Measurements from ENCODE around the gene USP14.

Gene USP14

DNA sequence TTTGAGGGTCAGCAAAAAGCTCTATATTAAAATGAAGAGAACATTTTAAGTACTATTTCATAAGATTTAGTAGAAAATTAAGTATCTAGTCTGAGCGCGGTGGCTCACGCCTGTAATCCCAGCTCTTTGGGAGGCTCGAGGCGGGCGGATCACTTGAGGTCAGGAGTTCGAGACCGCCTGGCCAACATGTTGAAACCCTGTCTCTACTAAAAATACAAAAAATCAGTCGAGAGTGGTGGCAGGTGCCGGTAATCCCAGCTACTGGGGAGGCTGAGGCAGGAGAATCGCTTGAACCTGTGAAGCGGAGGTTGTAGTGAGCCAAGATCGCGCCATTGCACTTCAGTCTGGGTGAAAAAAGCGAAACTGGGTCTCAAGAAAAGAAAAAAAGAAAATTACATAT, 1.6 kb downstream of the USP14 start:
- no peak for DNase-seq (ENCODE audit: low spot score)

DNA sequence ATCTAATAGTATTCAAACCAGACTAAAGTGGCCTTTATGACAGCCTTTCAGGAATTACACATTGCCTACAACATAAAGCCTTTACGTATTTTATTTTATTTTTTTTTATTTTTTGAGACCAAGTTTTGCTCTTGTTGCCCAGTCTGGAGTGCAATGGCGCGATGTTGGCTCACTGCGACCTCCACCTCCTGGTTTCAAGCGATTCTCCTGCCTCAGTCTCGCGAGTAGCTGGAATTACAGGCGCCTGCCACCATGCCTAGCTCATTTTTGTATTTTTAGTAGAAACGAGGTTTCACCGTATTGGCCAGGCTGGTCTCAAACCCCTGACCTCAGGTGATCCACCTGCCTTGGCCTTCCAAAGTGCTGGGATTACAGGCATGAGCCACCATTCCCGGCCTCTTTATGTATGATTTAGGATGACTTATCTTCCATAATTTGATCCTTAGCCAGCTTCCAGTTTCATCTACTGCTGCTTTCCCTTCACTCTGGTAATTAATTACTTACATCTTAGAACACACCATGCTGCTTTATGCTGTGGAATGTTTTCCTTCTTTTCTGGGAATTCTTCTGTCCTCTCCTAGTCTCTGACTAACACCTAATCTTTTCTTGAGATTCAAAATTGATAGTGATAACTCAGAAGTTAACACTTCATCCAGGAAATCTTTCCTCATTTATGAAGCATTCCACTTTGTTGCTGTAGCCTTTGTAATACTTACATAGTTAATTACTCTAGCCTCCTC, 2.6 kb downstream of the USP14 start:
- DNase-seq (ENCODE audit: low spot score) = no peak

DNA sequence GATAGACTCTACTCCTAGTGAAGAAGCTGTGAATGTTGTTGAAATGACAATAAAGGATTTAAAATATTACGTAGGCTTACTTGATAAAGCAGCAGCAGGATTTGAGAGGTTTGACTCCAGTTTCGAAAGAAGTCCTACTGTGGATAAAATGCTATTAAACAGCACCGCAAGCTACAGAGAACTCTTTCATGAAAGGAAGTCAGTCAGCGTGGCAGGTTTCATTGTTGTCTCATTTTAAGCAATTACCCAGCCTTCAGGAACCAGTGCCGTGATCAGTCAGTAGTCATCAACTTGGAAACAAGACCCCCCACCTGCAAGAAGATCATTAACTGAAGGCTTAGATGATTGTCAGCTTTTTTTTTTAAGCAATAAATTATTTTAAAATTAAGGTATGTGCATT, 14.0 kb downstream of the USP14 start:
- DNase-seq (ENCODE audit: low spot score) = no peak

DNA sequence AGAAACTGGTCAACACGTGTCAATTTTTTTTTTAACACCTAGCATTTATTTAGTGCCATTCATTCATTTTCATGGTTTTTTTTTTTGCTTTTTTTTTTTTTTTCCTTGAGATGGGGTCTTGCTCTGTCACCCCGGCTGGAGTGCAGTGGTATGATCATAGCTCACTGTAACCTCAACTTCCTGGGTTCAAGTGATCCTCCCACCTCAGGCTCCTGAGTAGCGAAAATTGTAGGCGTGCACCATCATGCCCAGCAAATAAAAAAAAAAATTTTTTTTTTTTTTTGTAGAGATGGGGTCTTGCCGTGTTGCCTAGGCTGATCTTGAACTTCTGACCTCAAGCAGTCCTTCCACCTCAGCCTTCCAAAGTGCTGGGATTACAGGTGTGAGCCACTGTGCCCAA, 21.1 kb downstream of the USP14 start:
- DNase-seq (ENCODE audit: low spot score) = no peak

DNA sequence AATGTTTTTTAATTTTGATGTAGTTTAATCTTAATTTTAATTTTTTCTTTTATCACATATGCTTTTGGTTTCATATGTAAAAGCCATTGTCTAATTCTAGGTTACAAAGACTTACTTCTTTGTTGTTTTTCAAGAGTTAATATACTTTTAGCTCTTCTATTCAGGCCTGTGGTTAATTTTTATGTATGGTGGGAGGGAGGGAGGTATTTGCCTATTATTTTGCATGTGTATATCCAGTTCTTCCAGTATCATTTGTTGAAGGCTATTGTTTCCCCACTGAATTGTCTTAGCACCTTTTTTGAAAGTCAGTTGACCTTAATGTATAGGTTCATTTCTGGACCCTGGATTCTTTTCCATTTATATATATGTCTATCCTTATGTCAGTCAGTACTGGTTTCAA, 23.4 kb downstream of the USP14 start:
- no peak for DNase-seq (ENCODE audit: low spot score)

DNA sequence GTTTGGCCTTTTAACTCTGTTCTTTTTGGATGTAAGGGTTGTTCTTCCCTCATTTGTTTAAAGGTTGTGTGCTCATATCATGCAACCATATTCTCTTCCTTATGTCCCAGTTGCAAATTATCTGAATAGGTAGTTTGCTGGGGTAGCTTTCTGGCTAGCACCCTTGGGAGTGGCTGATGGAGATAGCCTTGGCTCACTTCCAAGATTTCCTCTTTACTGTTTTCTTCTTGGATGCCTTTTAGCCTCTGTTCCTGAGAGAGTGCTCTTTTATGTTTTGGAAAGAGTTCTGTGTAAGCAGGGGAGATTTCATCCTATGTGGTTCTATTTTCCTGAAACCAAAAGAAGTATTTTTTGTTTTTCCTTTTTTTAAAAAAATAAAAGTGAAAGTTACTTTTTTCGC, 25.4 kb downstream of the USP14 start:
- DNase-seq (ENCODE audit: low spot score) = peak; percentile 8

DNA sequence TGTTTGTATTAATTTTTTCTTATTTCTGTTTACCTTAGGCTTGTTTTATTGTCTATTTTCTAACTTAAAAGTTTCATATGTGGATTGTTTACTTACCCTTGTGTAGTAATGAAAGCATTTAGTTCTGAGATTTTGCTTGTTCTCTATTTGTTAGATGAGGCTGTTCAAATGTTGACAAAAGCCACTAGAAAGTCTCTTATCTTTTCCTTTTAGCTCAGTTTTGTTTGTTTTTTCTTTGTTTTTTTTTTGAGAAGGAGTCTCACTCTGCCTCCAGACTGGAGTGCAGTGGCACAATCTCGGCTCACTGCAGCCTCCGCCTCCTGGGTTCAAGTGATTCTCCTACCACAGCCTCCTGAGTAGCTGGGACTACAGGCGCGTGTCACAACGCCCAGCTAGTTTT, 30.9 kb downstream of the USP14 start:
- no peak for DNase-seq (ENCODE audit: low spot score)

DNA sequence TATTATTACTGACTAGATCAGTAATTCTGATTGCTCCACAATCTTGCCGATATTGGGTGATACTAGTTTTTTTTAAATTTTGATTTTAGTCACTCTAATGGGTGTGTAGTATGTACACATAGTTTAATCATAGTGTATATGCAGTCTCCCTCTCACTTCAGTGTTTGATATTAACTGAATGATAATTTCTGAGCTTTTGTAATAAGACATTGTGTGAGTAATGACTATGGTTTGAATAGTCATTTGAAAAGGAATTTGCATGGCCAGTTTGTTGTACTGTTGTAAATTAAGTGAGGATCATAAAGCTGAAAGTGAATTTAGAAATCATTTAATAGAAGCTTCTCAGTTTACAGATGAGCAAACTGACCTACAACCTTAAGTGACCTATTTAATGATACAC, 33.4 kb downstream of the USP14 start:
- DNase-seq (ENCODE audit: low spot score) = no peak

DNA sequence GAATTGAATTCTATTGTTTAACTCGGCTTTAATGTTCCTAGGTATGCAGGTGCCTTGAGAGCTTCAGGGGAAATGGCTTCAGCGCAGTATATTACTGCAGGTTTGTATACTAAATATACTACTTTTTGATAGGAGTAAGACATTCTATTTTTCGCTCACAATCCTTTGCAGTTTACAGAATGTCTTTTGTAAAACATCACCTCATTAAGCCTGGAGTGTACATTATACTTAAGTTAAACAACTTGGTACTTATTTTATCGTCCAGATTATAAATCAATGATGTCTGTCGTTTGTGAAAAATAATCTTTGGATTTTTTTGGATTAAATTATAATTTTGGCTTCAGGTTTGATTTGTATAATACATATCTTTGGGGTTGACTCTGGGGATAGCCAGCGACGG, 34.4 kb downstream of the USP14 start:
- DNase-seq (ENCODE audit: low spot score) = no peak

DNA sequence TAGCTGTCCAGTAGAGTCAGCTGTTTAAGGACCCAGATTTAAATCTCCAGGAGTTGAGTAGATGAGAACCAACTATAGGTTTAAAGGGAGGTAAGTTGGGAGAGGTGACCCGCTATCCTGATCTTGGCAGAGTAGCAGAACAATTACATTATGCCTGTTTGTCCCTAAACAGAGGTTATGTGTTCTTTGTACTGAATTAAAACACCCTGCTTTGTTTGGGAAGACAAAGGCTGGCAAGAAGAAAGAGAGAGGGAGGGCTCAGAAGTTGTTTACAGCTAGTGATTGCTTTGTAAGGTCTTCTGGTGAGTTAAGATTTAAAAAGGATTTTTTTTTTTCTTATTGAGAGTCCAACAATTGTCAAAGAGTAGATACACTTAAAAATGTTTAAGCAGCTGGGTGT, 37.3 kb downstream of the USP14 start:
- no peak for DNase-seq (ENCODE audit: low spot score)

DNA sequence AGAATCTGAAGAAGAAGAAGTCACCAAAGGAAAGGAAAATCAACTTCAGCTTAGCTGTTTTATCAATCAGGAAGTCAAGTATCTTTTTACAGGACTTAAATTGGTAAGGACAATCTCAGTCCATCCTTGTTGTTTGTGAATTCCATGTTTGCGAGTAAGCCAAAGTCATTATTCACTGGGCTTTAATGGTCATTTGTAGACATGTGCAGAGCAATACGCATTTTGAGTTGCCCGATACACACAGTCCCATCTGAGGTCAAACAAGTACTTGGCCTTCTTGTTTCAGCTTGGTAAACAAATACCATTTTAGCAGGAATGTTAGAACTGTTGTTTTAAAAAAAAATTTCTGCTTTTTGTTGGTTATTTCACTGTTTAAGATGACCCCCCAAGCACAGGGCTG, 40.9 kb downstream of the USP14 start:
- no peak for DNase-seq (ENCODE audit: low spot score)

DNA sequence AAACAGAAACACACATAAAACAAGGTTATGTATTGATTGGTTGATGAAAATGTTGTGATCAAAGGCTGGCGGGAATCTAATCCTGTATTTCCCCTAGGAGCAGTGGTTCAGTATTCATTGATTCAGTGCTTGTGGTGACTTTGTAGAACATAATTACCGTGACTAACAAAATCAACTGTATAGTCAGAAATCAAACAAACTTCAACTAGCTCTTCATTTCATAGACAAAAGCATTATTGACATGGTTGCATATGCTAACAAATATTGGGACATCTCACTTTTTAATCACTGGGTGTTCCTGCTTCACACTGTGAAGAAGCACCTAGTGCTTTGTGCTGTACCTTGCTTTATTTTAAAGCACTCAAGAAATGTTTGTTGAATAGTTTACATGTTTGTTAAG, 41.4 kb downstream of the USP14 start:
- DNase-seq (ENCODE audit: low spot score) = no peak

DNA sequence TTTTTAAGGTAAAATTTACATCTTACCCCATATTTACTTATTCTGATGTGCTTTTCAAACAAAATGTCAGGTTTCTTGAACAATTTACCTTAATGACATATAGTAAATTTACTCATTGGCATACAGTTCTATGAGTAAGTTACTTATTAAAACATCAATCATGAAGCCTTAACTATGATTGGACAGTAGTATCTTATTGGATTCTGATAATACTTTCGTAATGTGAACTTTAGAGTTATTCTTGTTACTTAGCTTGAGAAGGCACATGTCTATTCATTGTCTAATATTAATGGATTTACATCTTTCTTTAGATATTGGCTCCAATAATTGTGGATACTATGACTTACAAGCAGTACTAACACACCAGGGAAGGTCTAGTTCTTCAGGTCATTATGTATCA, 51.7 kb downstream of the USP14 start:
- DNase-seq (ENCODE audit: low spot score) = no peak

DNA sequence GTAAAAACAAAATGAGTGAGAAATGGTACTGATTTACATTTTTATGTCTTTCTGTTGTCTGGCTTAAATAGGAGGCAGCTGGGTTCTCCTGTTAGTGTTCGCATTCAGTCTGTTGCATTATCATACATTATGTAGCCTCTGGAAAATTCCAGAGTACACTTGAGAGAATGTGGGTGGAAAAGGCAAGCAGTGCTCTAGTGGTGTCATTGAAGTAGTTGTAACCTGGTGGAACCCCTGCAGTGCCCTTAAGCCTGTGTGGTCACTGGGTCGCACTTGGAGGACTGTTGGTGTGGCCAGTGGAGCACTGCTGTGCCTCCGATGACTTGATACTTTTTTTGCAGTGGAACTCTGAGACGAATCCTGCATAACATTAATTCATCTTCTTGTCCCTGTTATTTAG, 52.4 kb downstream of the USP14 start:
- no peak for DNase-seq (ENCODE audit: low spot score)

DNA sequence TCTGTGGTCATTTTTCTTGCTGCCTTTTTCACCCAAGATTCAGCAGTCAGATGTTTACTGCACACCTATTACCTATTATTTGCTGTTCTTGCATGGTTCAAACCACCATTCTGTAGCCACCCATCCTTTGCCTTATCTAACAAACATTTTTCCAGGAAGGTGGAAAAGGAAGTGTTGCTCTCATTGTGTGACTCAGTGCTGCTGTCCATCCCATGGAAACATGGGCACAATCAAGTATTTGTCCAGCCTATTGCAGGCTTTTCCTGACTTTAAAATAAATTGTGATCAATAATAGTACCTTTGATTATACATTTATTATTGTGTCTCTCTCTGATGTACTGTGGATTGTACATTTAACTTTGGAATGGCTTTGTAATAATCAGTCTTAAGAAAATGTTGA, 53.2 kb downstream of the USP14 start:
- no peak for DNase-seq (ENCODE audit: low spot score)

DNA sequence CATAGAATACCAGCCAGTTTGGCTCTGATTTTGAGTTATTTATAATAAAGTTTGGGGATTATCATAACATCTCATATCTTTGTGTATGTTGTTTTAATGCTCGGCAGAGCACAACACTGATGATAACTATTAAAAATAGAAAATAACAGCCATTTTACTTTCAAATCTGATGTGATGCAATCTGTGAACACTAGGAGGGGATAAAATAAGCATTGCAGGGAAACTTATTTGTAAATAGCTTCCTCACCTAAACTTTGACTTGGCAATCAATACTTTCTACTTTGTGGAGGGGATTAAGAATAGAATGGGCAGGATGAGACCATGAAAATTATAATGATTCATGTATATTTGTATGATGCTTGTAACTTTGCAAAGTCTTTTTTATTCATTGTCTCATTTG, 54.4 kb downstream of the USP14 start:
- no peak for DNase-seq (ENCODE audit: low spot score)

DNA sequence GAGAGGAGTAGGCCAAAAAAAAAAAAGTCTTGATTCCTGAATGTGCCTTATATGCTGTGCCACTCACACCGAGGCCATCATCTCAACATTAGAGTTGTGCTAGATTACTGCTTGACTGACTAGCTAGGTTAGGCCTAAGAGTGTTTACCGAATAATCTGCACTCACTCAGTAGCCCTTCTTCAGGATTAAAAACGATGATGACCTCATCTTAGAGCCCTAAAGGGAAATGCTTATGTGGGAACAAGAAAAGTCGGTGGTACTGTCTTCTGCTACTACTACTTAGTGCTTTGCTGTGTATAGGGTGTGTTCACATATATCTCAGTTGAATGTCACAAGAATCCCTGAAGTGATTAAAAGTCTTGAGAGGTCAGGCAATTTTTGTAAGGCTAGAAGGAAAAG, 55.1 kb downstream of the USP14 start:
- no peak for DNase-seq (ENCODE audit: low spot score)

DNA sequence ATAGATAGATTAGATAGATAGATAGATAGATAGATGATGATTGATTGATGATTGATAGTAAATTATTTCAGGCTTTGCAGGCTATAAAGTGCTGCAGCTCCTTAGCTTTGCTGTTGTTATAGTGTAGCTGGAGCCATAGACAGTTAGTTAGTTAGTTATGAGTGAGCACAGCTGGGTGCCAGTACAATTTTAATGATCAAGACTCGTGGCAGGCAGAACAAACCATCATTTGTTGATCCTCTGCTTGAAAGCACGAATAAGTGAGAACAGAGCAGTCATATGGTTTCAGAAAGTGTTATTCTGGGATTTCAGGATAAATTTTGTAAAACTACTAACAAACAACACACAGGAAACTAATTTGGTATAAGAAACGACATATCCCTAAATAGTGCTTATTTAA, 55.6 kb downstream of the USP14 start:
- DNase-seq (ENCODE audit: low spot score) = no peak

DNA sequence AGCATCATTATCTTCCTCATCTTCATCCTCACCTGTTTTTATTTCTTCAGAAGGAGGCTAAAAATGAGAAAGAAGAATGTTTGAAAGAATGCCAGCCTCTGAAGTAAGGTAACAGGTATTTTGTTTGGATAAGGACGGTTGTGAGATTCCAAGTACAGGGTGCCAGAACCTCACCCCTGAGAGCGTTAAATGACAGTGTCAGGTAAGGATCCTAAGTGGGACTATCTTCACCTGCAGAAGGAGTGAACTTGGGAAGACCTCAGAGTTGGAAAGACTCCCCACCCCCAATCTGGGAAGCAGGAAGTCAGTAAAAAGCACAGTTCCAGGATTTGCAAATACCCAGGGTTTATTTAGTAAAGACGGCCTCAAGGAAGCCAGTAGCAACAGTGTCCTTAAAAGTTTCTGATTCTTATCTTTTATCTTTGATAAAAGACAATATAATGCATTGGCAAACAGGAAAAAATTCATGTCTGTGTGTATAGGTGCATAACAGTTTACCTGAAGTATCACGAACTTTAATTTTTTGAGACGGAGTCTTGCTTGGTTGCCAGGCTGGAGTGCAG, 57.2 kb downstream of the USP14 start:
- DNase-seq (ENCODE audit: low spot score) = no peak

DNA sequence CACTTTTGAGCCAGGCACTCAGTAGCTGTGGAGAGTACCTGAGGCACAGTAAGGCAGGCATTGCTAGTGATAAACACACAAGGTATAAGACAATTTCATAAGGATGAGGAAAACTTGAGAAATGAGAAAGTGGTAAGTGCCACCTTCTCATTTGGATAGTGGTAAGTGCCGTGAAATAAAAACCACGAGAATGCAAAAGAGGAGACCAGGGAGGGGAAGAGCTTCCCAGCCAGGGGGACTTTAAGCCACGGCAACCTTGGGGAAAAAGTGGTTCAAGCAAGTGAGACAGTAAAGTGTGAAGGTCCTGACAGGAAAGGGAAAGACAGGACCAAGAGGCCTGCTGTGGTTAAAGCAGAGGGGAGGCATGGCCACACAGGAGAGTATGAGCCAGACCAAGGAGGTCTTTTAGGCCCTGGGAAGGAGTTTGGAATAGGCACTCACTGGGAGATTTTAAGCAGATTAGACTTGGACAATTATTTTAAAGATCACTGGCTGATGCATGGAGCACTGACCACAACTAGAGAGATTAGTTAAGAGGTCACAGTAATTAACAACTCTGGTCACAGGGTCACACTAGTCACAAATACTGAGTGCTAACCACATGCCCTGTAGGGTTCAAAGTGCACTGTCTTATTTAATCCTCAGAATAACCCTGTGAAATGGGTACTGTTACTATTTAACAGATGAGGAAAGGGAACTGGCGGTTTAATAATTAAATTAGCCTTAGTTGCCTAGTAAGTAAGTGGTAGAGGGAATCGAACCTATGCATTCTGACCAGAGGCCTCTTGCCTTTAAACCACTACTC, 59.4 kb downstream of the USP14 start:
- DNase-seq (ENCODE audit: low spot score) = no peak

DNA sequence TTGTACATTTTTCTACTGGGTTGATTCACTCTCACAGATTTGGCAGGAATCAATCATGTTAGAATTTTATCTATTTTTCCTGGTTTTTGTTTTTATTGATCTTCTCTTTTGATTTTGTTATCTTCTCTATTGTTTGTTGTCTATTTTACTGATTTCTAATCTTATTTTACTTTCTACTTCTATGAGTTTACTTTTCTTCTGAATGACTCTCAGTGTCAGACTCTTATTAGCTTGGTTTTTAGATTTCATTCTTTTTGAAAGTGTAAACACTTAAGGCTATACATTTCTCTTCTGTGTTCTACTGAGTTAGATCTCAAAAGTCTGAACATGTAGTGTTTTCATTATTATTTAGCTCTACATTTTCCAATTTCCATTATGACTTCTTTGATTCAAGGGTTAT, 62.4 kb downstream of the USP14 start:
- no peak for DNase-seq (ENCODE audit: low spot score)

DNA sequence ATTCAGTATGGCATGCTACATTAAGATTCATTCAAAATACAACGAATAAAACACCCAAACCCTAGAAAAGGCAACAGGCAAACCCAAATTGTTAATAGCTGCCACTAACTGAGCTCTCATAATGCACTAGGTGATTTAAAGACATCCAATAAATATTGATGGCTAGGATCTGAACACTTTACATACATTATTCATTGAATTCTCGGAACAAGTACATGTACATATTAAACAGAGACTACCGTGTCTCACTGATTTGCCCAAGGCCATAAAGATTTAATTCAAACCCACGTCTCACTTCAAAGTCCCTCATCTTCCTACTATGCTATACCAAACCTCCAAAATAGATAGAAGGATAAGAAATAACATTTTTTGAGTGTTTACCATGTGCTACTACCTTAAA, 67.4 kb downstream of the USP14 start:
- DNase-seq (ENCODE audit: low spot score) = no peak

DNA sequence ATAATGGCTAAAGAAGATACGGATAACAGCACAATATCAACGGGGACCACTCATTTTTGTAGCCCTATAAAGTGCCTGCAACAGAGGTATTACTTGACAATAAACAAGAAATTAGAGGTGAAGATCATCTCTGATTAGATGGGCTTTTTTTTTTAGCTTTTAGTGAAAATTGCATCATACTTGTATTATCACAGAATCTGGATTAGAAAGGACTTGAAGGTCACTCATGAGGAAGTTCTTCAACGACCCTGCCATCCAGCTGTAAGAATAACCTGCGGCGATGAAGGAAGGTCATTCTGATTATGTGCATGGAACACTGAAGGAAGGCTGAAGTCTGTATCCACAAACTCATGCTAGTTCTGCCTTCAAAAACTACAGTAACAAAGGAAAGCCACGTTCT, 69.0 kb downstream of the USP14 start:
- no peak for DNase-seq (ENCODE audit: low spot score)

DNA sequence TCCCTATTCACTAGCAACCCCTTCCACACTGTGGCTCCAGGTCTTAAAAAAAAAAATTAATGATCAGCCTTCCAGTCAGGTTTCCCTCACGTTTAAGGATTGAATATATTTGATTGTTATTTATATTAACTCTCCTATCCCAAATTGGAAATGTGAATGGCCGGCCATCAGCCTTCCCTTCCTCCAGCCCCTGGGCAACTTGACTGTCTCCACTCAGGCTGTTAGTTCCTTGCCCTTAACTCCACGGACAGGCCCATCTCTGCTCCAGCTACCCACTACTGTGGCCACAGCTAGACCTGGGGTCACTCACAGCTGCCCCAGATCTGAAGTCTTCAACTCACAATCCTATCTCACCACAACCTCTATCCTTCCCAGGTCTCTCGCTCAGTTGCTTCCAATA, 69.5 kb downstream of the USP14 start:
- no peak for DNase-seq (ENCODE audit: low spot score)
